Right cardiac atrium (tissue), 5 donors: ENCODE results near the gene POLR3B. TPM values are rescaled to one million over a fixed set of nuclear protein-coding genes. Genes with fewer than 3 reads are reported as not detected.
A peak's percentile ranks its signal among the peaks of the same experiment; 100 is the strongest.

Experiments
- ATAC-seq, 2 donors: fragments of 200-7000 bp; cut with Tn5 transposase; one replicate each; pipeline versions ENCODE4 v1.8.0 to v1.9.1; 2020; ENCODE audit warnings: moderate library complexity in 2 of 2, mild to moderate bottlenecking in 1 of 2
- DNase-seq, 3 donors: peaks; one replicate each; pipeline ENCODE4 v3.0.0-alpha.2; 2020
- H3K27ac ChIP-seq: one replicate; pipeline ENCODE4 v1.5.1; 2013; ENCODE audit warnings: mild to moderate bottlenecking, low read length, control low read depth, moderate library complexity
- H3K27me3 ChIP-seq: one replicate; pipeline ENCODE4 v1.6.1; 2013; ENCODE audit not compliant: control insufficient read depth, insufficient read depth
- H3K4me1 ChIP-seq: one replicate; pipeline ENCODE4 v1.6.1; 2013; ENCODE audit warnings: low read length; ENCODE audit not compliant: control insufficient read depth, insufficient read depth
- H3K4me3 ChIP-seq: one replicate; pipeline ENCODE4 v1.5.1; 2013; ENCODE audit warnings: low read length, control low read depth
- H3K9me3 ChIP-seq: one replicate; pipeline ENCODE4 v1.6.1; 2013; ENCODE audit warnings: low read length; ENCODE audit not compliant: control insufficient read depth
- WGBS: extraction: QIAGEN DNeasy Blood & Tissue Kit; methylation state at CpG from one replicate; pipeline ENCODE4 v1.1.7; 2013; 5-methylcytosine and 5-hydroxymethylcytosine counted together
- intact Hi-C, 4 donors: fragments of 100-400 bp; cut with DNase I; formaldehyde crosslinking; loops; one replicate each; pipeline versions ENCODE4 v1.11.0 to v1.14.0; 2022 to 2023
- polyA plus RNA-seq: library from polyadenylated mRNA; stranded (reverse); fragments of 200-250 nt; gene quantifications from one replicate; pipeline ENCODE4 v1.2.3, GENCODE V29; 2013
- total RNA-seq, 4 donors: library from RNA; stranded (reverse); fragmentation: NEBNext Ultra II Directional; extraction: Animal tissue kit (Norgen Biotek cat#: 25700); gene quantifications; one replicate each; pipeline ENCODE4 v1.2.1, GENCODE V29; 2021
- donor health status: healthy with polysubstance abuse.
- donor health status: DM: no; HTN: yes; CAD: no.
- donor health status: DM: no; HTN: no; CAD: no.
- donor health status: DM: no; HTN: yes; CAD: no; lungs with severe emphysema.
- donor health status: DM: yes; HTN: yes; CAD: no.

POLR3B gene
- total and polyA plus RNA-seq, 5 donors, result 3.4 to 8.6 (median 7.9) TPM

DNA sequence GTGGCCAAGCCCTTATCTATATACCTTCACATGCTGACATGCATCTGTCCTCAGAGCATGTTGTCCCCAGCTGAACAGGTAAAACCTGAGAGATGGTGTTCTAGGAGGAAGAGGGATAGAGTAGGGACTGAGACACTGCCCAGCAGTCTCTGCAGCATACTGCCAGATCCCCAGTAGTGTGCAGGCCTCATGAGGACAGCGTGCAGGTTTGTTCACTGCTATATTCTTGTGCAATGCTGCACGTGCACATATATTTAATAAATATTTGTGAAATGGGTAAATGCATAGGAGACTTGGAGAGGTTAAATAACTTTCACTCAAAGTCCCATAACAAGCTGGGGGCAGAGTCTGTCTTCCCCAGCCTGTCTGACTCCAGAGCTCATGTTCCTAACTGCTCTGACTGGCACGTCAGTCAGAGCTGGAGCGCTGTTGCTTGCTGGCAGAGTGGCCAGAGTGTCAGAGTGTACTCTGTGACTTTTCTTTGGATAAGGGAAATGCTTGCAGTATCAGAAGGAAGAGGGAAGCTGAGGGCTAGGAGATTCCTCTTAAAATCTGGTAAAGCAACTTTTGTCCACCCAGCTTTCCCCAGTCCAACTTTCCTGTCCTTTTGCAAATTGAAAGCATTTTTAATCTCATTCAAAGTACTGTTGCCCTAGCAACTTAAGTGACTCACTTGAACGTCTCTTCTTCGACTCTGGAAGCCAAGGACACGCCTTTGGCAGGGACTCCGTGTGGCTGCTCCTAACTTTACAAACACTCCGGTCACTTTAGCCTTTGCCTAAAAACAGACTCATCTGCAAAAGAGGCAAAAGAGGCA is 14.9 kb upstream of the POLR3B start:
- peak overlapping the region; percentile 86 for H3K27ac ChIP-seq
- intact Hi-C loops, result loop anchor here in 2 of 4 donors (10.0 kb wide), 2 partner anchors 98 to 108 kb away; partner anchors contain the start of gene CKAP4 (in 1 of the 2)
- H3K4me3 ChIP-seq, result no peak overlapping the region
- H3K4me1 ChIP-seq, result peaks cover 8% of the 10 kb centered on the region
- ATAC-seq (peak; percentile 94 to 95), DNase-seq (peak; percentile 88 to 96 (median 89))
- WGBS, result 18% methylated on average over 9 of the region's 9 CpGs
- no peaks in the 10 kb centered on the region for H3K27me3 ChIP-seq
- no peaks in the 10 kb centered on the region for H3K9me3 ChIP-seq

DNA sequence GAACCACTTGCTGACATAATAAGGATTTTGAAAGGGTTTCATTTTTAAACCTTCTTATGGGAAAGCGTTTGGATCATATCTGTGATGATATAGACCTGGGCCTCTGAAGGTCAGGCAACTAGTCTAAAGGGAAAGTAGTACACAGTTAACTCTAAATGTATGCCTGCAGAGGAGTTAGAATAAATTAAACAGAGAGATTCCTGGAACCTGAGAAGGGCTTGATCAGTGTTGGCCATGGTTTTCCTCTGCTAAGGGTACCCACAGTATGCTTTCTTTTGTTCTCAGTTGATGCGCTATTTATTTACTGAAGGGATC is 14.4 kb upstream of the POLR3B start:
- 58% methylated on average over 2 of the region's 2 CpGs for WGBS
- Histone ChIP-seq H3K27me3 (no peaks in the 10 kb centered on the region), H3K9me3 (no peaks in the 10 kb centered on the region), H3K27ac (peak overlapping the region; percentile 86), H3K4me1 (peaks cover 8% of the 10 kb centered on the region), H3K4me3 (no peak overlapping the region)
- DNase-seq (no peak), ATAC-seq (peak in 1 of 2 donors; percentile 7)
- intact Hi-C loops, result loop anchor here in 2 of 4 donors (10.0 kb wide), 2 partner anchors 98 to 108 kb away; partner anchors contain the start of gene CKAP4 (in 1 of the 2)

- 82% methylated on average over 5 of the region's 5 CpGs for WGBS
- Histone ChIP-seq H3K27ac (no peak overlapping the region), H3K4me3 (no peak overlapping the region), H3K4me1 (peaks cover 8% of the 10 kb centered on the region), H3K27me3 (no peaks in the 10 kb centered on the region), H3K9me3 (no peaks in the 10 kb centered on the region)
- intact Hi-C loops, result loop anchor here in 2 of 4 donors (10.0 kb wide), 2 partner anchors 99 to 109 kb away; partner anchors contain the start of gene CKAP4 (in 1 of the 2)
- DNase-seq, result no peak
- no peak for ATAC-seq
Observed at GRCh38 chr12:106344131-106344530, 13.4 kb upstream of the POLR3B start.

- DNase-seq (peak in 1 of 3 donors; percentile 28), ATAC-seq (peak; percentile 54 to 56)
- Histone ChIP-seq H3K4me1 (peaks cover 8% of the 10 kb centered on the region), H3K9me3 (no peaks in the 10 kb centered on the region), H3K27me3 (no peaks in the 10 kb centered on the region), H3K27ac (no peak overlapping the region), H3K4me3 (no peak overlapping the region)
- intact Hi-C loops, result loop anchor here in 3 of 4 donors (5.0 to 10.0 kb wide), 3 partner anchors 101 to 113 kb away; partner anchors contain the start of gene CKAP4 (in 1 of the 3)
- 69% methylated on average over 5 of the region's 5 CpGs for WGBS
Observed at GRCh38 chr12:106345746-106346145, 11.8 kb upstream of the POLR3B start.

DNA sequence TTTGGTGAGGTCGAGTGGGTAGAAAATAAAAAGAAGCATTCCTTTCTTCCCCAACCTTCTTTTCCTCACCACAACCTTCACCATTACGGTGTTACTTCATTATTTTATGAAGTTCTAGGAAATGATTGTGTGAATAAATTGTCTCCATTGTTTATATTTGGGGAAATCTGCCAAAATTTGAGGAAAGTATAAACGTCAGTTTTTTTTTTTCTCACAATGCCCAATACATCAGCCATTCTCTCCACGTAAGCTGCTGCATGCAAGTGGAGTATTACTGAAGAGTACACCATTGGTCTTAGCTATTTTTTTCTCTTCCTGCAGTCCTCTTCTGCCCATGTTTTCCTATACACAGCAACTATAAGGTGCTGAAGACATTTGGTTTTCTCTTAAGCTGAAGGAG is 9.1 kb upstream of the POLR3B start:
- DNase-seq (no peak), ATAC-seq (no peak)
- H3K4me3 ChIP-seq, result no peak overlapping the region
- H3K27ac ChIP-seq, result no peak overlapping the region
- intact Hi-C loops, result loop anchor here in 3 of 4 donors (5.0 to 10.0 kb wide), 3 partner anchors 104 to 116 kb away; partner anchors contain the start of gene CKAP4 (in 1 of the 3)
- no peaks in the 10 kb centered on the region for H3K9me3 ChIP-seq
- no peaks in the 10 kb centered on the region for H3K27me3 ChIP-seq
- H3K4me1 ChIP-seq, result no peaks in the 10 kb centered on the region
- 56% methylated on average over 4 of the region's 4 CpGs for WGBS

GRCh38 chr12:106353175-106353574 is 4.4 kb upstream of the POLR3B start:
- Histone ChIP-seq H3K4me3 (no peak overlapping the region), H3K27ac (no peak overlapping the region), H3K9me3 (no peaks in the 10 kb centered on the region), H3K4me1 (no peaks in the 10 kb centered on the region), H3K27me3 (no peaks in the 10 kb centered on the region)
- DNase-seq (no peak), ATAC-seq (no peak)
- intact Hi-C loops, result loop anchor here in 1 of 4 donors (10.0 kb wide), 1 partner anchor 128 kb away; no protein-coding TSS in a partner anchor
- WGBS, result 75% methylated on average over 6 of the region's 6 CpGs

DNA sequence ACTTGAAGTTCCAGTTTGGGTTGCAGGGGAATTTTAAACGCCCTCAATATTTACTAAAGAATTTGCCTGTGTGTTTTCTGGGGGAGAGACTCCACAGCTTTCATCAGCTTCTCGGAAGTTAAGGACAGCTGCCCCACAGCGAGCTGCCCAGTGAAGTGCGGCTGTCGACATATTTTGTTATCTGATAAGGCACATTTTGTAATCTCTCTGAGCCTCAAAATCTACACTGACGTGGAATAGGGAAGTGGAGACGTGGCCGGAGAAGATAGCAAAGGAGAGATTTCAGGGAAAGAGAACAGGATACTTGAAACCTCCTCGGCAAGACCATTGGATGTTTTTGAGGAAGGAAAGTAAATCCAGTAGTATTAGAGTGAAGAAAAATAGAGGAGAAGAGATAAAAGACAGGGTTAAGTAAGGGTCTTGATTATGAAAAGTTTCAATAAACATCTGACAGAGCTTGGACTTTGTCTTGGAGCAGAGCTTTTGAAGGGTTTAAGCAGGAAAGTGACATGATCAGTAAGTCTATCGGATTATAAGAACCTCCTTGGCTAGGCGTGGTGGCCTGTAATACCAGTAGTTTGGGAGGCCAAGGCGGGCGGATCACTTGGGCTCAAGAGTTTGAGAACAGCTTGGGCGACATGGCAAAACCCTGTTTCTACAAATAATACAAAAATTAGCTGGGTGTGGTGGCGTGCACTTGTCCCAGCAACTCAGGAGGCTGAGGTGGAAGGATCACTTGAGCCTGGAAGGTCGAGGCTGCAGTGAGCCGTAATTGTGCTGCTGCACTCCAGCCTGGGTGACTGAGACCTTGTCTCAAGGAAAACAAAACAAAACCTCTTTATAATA is 1.1 kb downstream of the POLR3B start:
- intact Hi-C loops, result loop anchor here in 2 of 4 donors (5.0 to 10.0 kb wide), 2 partner anchors 131 to 134 kb away; no protein-coding TSS in a partner anchor
- peak in 2 of 3 donors; percentile 43 to 56 for DNase-seq
- 32% methylated on average over 17 of the region's 17 CpGs for WGBS

DNA sequence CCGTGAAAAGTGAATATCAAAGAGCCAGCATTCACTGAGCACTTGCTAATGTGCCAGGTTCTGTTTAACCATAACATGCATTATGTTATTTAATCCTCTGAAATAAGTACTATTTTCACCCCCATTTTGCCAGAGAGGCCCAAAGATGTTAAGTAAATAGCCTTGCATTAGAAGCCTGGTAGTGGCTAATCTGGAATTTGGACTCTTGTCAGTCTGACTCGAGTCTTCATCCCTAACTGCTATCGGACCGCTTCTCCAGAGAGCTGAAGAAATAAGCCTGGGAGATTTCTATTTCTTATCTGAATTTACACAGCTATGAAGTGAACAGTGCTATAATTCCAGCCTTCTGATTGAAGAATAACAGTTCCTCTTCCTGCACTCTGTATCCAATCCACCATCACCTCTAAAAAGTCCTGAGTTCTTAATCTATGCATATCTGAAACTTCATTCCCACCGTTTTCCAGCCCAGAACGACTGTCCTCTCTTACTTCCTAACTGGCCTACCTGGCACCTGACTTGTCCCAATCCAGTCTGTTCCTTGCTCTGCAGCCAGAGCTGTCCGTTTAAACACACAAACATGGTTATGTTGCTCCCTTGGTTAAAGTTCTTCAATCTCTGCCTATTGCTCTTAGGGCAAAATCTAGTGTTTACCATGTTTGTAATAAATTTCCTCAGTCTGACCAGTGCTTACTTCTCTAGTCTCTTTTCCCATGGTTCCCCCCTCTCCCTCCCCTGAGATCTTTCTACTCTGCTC is 2.3 kb downstream of the POLR3B start:
- no peak overlapping the region for H3K4me3 ChIP-seq
- H3K27me3 ChIP-seq, result no peaks in the 10 kb centered on the region
- 57% methylated on average over 7 of the region's 7 CpGs for WGBS
- H3K9me3 ChIP-seq, result no peaks in the 10 kb centered on the region
- intact Hi-C loops, result loop anchor here in 2 of 4 donors (5.0 to 10.0 kb wide), 2 partner anchors 133 to 135 kb away; no protein-coding TSS in a partner anchor
- no peak for DNase-seq
- H3K27ac ChIP-seq, result no peak overlapping the region
- peaks cover 2% of the 10 kb centered on the region for H3K4me1 ChIP-seq
- ATAC-seq, result no peak

More for the DNA sequence above, 1.1 kb downstream of the POLR3B start:
- no peaks in the 10 kb centered on the region for H3K9me3 ChIP-seq
- no peaks in the 10 kb centered on the region for H3K27me3 ChIP-seq
- H3K4me3 ChIP-seq, result peak overlapping the region; percentile 71
- H3K4me1 ChIP-seq, result peaks cover 2% of the 10 kb centered on the region
- peak overlapping the region; percentile 94 for H3K27ac ChIP-seq
- peak; percentile 20 to 60 for ATAC-seq

DNA sequence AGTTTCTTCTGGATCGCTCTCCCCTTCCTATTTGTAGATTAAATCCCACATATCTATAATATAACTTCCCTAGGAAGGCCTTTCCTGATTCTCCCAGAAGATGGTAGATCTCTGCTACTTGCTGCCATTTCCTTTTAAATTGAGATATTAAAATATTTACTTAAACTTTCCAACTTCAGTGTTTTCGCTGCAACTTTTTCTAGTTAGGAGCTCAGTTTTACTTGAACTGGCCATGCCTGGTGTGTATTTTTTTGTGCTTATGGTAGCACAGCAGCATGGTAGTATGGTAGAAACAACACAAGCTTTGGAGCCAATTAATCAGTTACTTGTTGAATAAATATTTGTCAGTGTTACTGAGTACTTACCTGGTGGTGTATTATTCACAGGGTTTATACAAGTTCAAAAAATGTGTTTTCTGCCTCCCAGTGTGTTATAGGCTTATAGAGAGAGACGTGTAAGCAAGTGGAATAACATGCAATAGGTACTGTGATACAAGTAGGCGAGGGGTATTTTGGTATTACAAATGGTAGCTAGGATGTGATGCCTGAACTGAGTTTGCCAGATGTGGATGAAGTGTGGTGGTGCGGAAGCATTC is 2.9 kb downstream of the POLR3B start:
- ATAC-seq (no peak), DNase-seq (no peak)
- WGBS, result 88% methylated on average over 5 of the region's 5 CpGs
- Histone ChIP-seq H3K27me3 (no peaks in the 10 kb centered on the region), H3K4me1 (peaks cover 2% of the 10 kb centered on the region), H3K4me3 (no peak overlapping the region), H3K9me3 (no peaks in the 10 kb centered on the region), H3K27ac (no peak overlapping the region)
- intact Hi-C loops, result no loop called here

DNA sequence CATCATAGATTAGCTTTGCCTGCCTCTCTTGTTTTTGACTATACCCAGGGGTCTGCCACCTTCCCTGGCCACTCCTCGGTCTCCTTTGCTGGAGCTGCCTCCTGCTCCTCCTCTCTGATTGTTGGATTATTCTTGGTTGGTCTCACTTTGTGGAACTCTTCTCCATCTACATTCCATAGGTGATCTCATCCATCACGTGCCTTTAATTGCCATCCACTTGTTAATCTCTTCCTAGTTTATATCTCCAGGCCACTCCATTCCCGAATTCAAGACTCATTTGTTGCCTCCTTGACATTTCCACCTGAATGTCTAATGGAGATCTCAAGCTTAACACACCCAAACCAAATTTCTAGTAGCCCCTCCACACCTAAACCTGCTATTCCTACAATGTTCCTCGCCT is 5.4 kb downstream of the POLR3B start:
- Histone ChIP-seq H3K27me3 (no peaks in the 10 kb centered on the region), H3K27ac (no peak overlapping the region), H3K4me3 (no peak overlapping the region), H3K9me3 (no peaks in the 10 kb centered on the region), H3K4me1 (peaks cover 2% of the 10 kb centered on the region)
- intact Hi-C loops, result no loop called here
- 78% methylated on average over 4 of the region's 4 CpGs for WGBS
- DNase-seq (no peak), ATAC-seq (no peak)
